GM19238 (cell line): ENCODE results near the gene EDN2.

Experiments
- DNase-seq: peaks from one replicate; pipeline ENCODE4 v3.0.0; 2011; ENCODE audit warnings: low spot score; ENCODE audit not compliant: insufficient read length

EDN2 gene

GRCh38 chr1:41483001-41483850 is 1.3 kb downstream of the EDN2 start:
- DNase-seq = no peak

DNA sequence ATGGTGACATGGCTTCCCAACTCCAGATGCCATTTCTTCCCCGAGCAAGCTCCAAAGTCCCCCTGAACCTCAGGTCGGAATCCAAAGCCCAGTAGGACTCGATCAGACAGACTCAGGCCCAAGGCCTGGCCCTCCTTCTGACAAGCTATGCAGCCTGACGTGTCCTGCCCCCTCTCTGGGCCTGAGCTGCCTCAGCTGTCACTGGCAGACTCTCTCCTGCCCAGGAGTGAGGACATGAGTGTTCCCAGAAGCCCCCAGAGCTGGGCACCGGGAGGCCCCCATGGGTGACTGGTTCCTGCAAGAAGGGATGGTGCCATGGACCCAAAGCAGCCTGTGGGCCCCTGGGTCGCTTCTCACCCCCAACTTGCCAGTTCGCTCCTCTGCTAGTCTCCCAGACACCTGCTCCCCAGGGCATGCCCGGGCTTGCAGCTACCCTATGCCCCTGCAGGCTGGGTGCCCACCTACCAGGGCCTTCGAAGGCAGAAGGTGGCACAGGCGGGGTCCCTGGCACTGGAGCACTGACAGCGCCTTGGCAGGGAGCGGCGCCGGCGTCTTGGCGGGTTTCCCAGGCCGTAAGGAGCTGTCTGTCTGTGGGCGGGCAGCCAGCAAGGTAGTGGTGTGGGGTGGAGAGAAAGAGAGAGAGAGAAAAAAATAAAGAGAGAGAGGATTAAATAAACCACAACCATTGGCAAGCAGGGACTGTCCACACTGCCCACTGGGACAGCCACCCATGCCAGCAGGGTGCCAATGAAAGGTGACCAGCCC is 2.3 kb downstream of the EDN2 start:
- DNase-seq = no peak

- no peak for DNase-seq
These were observed 3.2 kb downstream of the EDN2 start for GRCh38 chr1:41481109-41481775.

GRCh38 chr1:41480204-41481108 is 4.0 kb downstream of the EDN2 start:
- DNase-seq = no peak

GRCh38 chr1:41479808-41480160 is 4.7 kb downstream of the EDN2 start:
- DNase-seq = no peak

DNA sequence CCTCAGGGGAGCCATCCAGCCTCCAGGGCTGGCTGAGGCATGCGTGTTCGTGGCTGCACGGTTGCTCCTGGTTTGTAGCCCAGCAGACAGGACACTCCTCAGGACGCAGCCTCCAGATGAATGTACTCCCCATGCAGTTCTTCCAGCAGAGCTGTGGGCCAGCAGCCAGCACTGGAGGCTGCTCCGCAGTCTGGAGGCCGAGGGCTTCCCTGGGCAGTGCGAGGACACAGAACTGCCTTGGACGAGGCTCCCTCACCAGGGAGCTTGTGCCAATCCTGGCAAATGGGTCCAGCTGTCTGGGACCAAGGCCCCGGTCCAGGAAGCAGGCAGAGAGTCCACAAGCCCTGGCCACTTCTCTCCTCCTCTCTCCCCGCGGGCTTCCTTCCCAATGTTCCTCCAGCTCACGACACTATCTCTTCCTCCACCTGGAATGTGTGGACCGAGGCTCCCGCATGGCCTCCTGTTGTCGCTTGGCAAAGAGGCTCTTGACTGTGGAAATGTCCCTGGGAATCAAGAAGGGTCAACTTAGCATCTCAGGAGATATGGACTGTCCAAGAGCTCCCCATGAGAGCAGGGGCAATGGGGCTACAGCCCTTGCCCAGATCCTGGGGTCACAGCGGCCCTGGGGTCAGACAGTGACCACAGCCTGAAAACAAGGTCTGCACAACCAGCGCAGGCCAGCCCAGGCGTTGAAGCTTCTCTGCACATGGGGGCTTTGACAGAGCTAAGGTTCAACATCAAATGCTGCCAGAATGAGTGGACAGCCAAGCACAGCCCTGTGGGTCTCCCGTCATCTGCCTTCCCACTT is 5.3 kb downstream of the EDN2 start:
- no peak for DNase-seq

GRCh38 chr1:41478118-41478748 is 6.2 kb downstream of the EDN2 start:
- DNase-seq = no peak

- no peak for DNase-seq
These were observed 7.6 kb downstream of the EDN2 start for GRCh38 chr1:41476807-41477361.

DNA sequence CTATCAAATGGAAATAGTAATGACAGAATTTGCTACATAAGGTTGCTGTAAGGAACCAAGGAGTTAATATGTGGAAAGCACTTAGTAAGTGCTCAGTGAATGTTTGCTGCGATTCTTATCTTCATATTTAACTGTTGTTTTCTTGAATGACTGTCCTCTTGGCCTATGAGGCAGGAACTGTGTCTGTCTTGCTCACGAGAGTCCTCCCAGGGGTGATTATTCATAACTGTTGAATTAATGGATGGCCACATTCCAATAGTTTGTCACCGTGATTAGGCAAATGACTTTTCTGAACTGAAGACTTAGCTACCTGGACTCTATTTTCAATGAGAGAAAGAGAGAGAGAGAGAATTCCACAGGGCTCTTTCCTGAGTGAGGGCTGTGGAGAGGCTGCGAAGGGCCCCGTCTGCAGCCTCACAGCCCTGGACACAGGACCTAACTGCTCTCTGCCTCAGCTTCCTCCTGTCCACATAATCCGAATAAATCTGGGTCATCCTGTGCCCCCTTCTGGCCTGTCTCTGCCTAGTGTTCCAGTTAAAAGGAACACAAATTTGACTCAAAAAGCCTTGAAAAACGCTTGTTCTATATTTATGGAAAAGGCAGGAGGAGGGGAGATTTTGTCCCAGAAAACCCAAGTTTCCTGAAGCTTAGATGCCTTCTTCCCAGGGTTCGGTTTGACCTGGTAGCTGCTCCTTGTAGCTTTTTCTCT is 8.5 kb downstream of the EDN2 start:
- DNase-seq = no peak

- no peak for DNase-seq
These were observed 9.1 kb downstream of the EDN2 start for GRCh38 chr1:41475346-41475745.

DNA sequence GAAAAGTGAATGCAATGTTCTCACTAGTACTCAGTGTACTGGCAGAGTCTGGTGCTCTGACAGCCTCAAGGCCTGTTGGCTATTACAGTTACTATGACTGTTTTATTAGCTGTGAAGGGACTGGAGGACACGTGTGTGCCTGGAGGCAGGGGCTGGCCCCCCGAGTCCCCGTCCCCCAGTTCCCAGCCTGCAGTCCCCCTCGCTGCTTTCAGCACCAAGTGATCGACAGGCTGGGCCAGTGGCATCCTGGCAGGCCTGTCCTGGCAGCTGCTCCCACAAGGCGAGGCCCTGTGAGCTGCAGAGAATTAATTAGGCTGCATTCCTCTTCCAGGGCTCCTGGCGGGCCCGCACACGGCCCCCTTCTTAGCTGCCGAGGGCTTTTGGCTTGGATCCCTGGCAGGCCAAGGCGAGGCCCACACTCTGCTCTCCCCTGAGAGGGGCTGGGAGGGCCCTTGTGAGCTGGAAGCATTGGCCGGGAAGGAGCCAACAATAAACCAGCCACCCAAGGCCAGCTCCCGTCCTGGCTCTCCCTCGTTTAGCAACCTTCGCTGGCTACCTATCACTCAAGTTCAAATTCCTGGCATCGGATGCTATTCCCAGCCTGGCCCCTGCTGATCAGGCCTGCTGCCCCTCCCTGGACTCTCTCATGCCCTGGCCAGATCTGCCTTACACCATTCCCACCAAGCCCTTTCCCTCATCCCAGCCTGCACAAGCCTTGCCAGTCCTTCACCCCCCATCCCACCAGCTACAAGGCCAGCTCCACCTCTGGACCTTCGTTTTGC is 9.8 kb downstream of the EDN2 start:
- DNase-seq = no peak

GRCh38 chr1:41473738-41474362 is 10.6 kb downstream of the EDN2 start:
- no peak for DNase-seq

- DNase-seq = no peak
These were observed 12.8 kb downstream of the EDN2 start for GRCh38 chr1:41471658-41472057.

GRCh38 chr1:41469706-41470105 is 14.8 kb downstream of the EDN2 start:
- no peak for DNase-seq

GRCh38 chr1:41468122-41468762 is 16.2 kb downstream of the EDN2 start:
- DNase-seq = no peak

DNA sequence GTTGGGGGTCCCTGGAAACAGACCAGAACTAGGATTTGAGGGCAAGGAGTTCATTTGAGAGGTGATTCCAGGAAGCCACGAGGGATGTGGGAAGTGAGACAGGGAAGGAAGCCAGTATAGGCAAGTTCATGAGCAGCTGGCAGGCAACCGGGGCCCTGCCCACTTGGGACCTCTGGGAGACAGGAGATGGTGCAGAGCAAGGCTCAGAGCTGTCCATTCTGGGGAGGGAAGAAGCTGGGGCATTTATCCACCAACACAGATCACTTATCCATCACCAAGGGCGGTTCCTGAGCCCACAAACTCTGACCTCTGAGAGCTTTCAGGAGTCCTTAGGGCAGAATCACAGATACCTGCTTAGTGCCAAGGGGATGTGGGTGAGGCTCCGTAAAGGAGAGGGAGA is 16.8 kb downstream of the EDN2 start:
- no peak for DNase-seq

- no peak for DNase-seq
These were observed 18.3 kb downstream of the EDN2 start for GRCh38 chr1:41466146-41466545.
